ENCODE data around the gene TFE3.

The TFE3 gene

GRCh38 chrX:49043220-49043986, at the start of gene TFE3:
TFE3 (minus strand) TSS chrX:49043357; CDS start chrX:49043226, 131 bp downstream.
- peak; percentile 98 for DNase-seq

- no peak for DNase-seq
These were observed 46.4 kb upstream of the TFE3 start for GRCh38 chrX:49089553-49089952.

- DNase-seq: no peak
These were observed 39.2 kb upstream of the TFE3 start for GRCh38 chrX:49082271-49082871.

- DNase-seq: peak; percentile 18
These were observed 36.6 kb upstream of the TFE3 start, which contains the start of gene WDR45 for GRCh38 chrX:49079489-49080428. WDR45 (minus strand) TSS chrX:49079887; CDS start chrX:49078095, 1,792 bp downstream.

- DNase-seq: no peak
These were observed 34.8 kb upstream of the TFE3 start for GRCh38 chrX:49077941-49078340.

- no peak for DNase-seq
These were observed 32.2 kb upstream of the TFE3 start for GRCh38 chrX:49075347-49075746.

- peak; percentile 80 for DNase-seq
These were observed 30.7 kb upstream of the TFE3 start, which contains the start of gene PRAF2 for GRCh38 chrX:49073601-49074575. PRAF2 (minus strand) TSS chrX:49074002; CDS start chrX:49073987, 15 bp downstream.

GRCh38 chrX:49072712-49073095, 29.5 kb upstream of the TFE3 start:
- DNase-seq: no peak

GRCh38 chrX:49071877-49072711, 28.9 kb upstream of the TFE3 start:
- no peak for DNase-seq

GRCh38 chrX:49070988-49071387, 27.8 kb upstream of the TFE3 start:
- DNase-seq: no peak

GRCh38 chrX:49069038-49069437, 25.9 kb upstream of the TFE3 start:
- DNase-seq: no peak

- DNase-seq: no peak
These were observed 24.3 kb upstream of the TFE3 start for GRCh38 chrX:49067285-49068120.

GRCh38 chrX:49066690-49067089, 23.5 kb upstream of the TFE3 start:
- no peak for DNase-seq

GRCh38 chrX:49066278-49066677, 23.1 kb upstream of the TFE3 start:
- no peak for DNase-seq

- no peak for DNase-seq
These were observed 21.6 kb upstream of the TFE3 start for GRCh38 chrX:49064735-49065134.

- no peak for DNase-seq
These were observed 21.1 kb upstream of the TFE3 start for GRCh38 chrX:49064303-49064702.

GRCh38 chrX:49063715-49064114, 20.6 kb upstream of the TFE3 start:
- DNase-seq: no peak

GRCh38 chrX:49061916-49062315, 18.8 kb upstream of the TFE3 start:
- DNase-seq: no peak

- DNase-seq: no peak
These were observed 18.3 kb upstream of the TFE3 start for GRCh38 chrX:49061490-49061889.

- DNase-seq: no peak
These were observed 17.8 kb upstream of the TFE3 start for GRCh38 chrX:49060914-49061313.

Measured in NCI-H1694 treated with DMSO at 0.1 percent for 48 hours (cell line).